ENCODE results near the gene BNIP3. TPM values are rescaled to one million over a fixed set of nuclear protein-coding genes. Genes with fewer than 3 reads are reported as not detected.

The BNIP3 gene
- total RNA-seq, 4 donors from 2014 or later = 118 to 175 (median 137) TPM

DNA sequence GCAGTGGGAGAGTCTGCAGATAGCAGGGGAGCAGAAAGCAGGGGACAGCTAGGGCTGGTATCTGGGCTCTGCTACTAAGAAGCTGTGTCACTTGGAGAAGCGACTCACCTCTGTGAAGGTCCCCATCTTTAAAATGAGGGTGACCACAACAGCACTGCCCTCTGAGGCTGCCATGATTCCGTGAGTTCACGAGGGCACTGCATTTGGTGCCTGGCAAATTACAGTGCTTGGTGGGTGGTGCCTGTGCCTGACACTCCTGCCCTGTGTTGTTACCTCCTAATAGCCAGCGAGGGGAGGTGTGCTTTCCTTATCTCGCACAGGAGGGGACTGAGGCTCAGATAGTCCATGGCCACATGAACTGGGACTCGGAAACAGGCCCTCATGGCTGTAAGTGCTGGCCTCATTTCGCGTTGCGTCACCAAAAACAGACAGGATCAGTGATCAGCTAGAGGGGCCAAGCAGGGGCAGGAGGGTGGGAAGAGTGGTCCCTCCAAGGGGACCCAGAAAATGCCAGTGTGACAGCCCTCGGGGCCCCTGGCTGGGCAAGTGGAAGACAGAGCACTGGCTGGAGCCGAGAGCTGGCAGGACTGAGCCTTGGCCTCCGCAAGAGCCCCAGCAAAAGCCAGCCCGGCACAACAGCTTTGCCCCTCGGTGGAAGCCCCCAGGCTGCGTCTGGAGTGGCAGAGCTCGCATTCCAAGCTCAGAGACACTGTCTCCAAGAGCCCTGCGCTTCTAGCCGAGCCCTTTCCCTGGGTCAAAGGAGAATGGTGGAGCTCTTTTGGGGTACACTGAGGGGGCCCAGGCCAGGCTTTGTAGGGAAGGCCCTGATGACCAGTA, 17.3 kb upstream of the BNIP3 start:
- H3K4me3 ChIP-seq = no peak overlapping the region
- TF ChIP-seq POLR2A (IDR thresholded peaks at IDR 0.05) (no peak), EP300 (IDR thresholded peaks at IDR 0.05) (no peak)
- peaks cover 0 to 4% (median 0%) of the 10 kb centered on the region in 3 donors for H3K36me3 ChIP-seq
- H3K27ac ChIP-seq = peak overlapping the region; percentile 50 to 87 (median 82)
- H3K9me3 ChIP-seq = no peaks in the 10 kb centered on the region
- no peaks in the 10 kb centered on the region for H3K27me3 ChIP-seq
- 92 to 93% methylated on average over 13 to 14 of the region's 18 CpGs for WGBS, 2 donors
- no peak for DNase-seq (ENCODE audit: low spot score in 2 of 2)
- H3K4me1 ChIP-seq = peaks cover 0 to 29% (median 20%) of the 10 kb centered on the region in 4 donors

DNA sequence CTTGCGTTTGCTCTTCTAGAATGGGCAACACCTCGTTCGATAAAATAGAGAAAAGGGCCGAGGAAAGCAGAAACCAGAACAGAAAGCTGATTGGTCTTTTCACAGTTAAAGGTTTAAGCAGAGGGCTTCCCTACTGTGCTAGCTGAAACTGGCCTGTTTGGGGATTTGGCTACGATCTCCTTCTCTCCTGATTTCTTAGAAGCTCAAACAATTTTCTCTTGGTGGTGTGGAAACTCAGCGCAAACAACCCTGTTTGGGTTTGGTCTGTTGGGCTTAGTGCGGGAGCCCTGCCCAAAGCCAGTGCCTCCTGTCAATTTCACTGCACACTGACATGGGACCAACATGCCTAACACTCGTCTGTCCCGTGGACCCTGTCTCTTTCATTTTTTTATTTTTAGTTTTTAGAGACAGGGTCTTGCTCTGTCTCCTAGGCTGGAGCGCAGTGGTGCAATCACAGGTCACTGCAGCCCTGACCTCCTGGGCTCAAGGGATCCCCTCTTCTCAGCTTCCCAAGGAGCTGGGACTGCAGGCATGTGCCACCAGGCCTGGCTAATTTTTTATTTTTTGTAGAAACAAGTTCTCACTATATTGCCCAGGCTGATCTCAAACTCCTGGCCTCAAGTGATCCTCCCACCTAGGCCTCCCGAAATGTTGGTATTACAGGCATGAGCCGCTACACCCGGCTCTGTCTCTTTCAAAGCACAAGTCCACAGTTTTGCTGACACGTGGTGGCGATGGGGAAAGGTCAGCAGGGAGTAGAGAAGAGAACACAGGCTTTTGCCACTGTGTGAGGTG, 16.5 kb upstream of the BNIP3 start:
- DNase-seq (ENCODE audit: low spot score in 2 of 2) = no peak
- no peaks in the 10 kb centered on the region for H3K9me3 ChIP-seq
- 55 to 62% methylated on average over 15 of the region's 15 CpGs for WGBS, 2 donors

DNA sequence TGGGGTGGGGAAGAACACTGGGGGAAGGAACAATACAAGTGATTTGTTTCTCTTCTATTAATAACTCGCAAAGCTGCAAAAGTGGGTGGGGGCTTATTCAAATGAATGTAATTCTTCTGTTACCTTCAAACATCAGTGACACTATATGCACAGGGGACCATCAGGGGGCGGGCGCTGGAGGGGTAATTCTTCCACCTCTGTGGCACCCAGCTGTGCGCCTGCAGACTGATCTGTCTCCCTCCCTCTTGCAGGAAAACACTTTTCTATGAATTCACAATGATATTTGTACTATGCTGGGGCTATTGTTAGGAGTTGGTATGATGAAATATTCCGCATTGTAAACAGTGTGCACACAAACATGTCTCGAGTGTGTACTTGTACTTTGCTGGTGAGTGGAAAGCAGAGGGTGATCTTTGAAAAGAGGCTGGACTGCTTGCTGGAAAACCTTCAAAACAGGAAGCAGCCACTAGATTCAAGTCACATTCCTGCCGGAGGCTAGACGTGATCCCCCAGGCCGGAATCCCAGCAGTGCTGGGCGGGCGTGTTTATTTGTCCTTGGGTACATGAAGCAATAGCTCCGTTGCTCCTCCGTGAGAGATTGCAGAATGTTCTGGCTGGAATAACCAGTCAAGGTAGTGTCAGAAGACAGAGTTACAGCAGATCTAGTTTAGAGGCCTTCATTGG, 15.8 kb upstream of the BNIP3 start:
- Histone ChIP-seq H3K27me3 (no peaks in the 10 kb centered on the region), H3K27ac (peak overlapping the region; percentile 50 to 87 (median 82)), H3K36me3 (no peaks in the 10 kb centered on the region), H3K4me1 (peaks cover 0 to 29% (median 20%) of the 10 kb centered on the region in 4 donors), H3K4me3 (no peak overlapping the region), H3K9me3 (no peaks in the 10 kb centered on the region)
- 22 to 26% methylated on average over 13 of the region's 13 CpGs for WGBS, 2 donors
- peak; percentile 72 to 84 for DNase-seq (ENCODE audit: low spot score in 2 of 2)
- TF ChIP-seq, protein P1, sequence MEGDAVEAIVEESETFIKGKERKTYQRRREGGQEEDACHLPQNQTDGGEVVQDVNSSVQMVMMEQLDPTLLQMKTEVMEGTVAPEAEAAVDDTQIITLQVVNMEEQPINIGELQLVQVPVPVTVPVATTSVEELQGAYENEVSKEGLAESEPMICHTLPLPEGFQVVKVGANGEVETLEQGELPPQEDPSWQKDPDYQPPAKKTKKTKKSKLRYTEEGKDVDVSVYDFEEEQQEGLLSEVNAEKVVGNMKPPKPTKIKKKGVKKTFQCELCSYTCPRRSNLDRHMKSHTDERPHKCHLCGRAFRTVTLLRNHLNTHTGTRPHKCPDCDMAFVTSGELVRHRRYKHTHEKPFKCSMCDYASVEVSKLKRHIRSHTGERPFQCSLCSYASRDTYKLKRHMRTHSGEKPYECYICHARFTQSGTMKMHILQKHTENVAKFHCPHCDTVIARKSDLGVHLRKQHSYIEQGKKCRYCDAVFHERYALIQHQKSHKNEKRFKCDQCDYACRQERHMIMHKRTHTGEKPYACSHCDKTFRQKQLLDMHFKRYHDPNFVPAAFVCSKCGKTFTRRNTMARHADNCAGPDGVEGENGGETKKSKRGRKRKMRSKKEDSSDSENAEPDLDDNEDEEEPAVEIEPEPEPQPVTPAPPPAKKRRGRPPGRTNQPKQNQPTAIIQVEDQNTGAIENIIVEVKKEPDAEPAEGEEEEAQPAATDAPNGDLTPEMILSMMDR (IDR thresholded peaks at IDR 0.05) = peak in 1 of 5 experiments; percentile 24
- peak; percentile 79 to 92 for TF ChIP-seq EP300 (IDR thresholded peaks at IDR 0.05)
- TF ChIP-seq POLR2A (IDR thresholded peaks at IDR 0.05) = peak in 1 of 2 donors; percentile 32

More for the DNA sequence above, 16.5 kb upstream of the BNIP3 start:
- TF ChIP-seq EP300 (IDR thresholded peaks at IDR 0.05) = no peak
- TF ChIP-seq, protein P1 (IDR thresholded peaks at IDR 0.05) = no peak
- TF ChIP-seq POLR2A (IDR thresholded peaks at IDR 0.05) = no peak
- Histone ChIP-seq H3K4me3 (no peak overlapping the region), H3K27ac (peak overlapping the region; percentile 50 to 87 (median 82)), H3K36me3 (peaks cover 0 to 2% (median 0%) of the 10 kb centered on the region in 3 donors), H3K4me1 (peaks cover 0 to 29% (median 20%) of the 10 kb centered on the region in 4 donors), H3K27me3 (no peaks in the 10 kb centered on the region)

DNA sequence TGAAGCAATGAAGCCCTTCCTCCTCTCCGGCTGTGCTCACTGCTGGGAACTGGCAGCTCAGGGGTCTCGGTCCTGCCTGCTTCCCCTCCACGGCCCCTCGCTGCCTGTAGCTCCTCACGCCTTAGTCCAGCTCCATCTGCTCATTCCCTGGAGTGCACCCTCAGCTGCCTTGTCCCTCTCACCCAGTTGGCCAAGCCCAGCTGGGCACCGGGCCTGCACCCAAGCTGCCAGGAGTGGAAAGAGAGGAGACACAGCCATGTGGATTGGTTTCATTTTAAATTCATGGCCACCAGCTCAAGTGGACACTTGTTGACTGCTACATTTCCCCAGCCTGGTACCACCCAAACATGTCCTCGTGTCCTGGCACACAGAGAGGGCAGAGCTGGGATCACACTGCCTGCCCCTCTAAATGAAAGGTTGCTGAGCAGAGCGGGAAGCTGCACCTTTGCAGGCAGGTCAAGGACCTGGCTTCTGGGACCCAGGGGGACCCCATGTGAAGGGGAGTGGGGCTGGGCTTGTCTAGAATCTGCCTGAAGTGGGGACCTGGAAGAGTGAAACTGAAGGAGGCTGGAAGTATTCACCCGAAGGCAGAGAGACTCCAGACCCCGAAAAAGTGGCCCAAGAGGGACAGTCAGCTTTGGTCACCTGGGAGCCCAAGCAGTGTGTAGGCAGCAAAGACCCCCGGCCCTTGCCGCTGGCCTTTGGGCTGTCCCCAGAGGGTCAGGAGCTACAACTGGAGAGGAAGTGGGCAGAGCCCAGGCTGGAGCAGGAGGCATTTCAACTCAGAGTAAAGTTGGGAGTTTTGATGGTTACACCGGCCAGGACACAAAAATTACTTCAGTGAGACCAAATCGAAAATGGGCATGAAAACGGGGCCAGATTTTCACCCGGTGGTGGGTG, 15.0 kb upstream of the BNIP3 start:
- 66 to 70% methylated on average over 15 to 16 of the region's 16 CpGs for WGBS, 2 donors
- Histone ChIP-seq H3K27me3 (no peaks in the 10 kb centered on the region), H3K27ac (peak overlapping the region; percentile 50 to 87 (median 82)), H3K4me3 (no peak overlapping the region), H3K36me3 (no peaks in the 10 kb centered on the region), H3K9me3 (no peaks in the 10 kb centered on the region), H3K4me1 (peaks cover 0 to 29% (median 20%) of the 10 kb centered on the region in 4 donors)
- DNase-seq (ENCODE audit: low spot score in 2 of 2) = no peak
- no peak for TF ChIP-seq POLR2A (IDR thresholded peaks at IDR 0.05)
- TF ChIP-seq, protein P1 (IDR thresholded peaks at IDR 0.05) = no peak
- no peak for TF ChIP-seq EP300 (IDR thresholded peaks at IDR 0.05)

Data from tibial nerve (tissue), 4 donors.